Thymus (tissue), 11 donors: ENCODE results near the gene DTNA. TPM values are rescaled to one million over a fixed set of nuclear protein-coding genes. Genes with fewer than 3 reads are reported as not detected.

Source experiments
- DNase-seq, 9 donors: peaks; one replicate each; pipeline ENCODE4 v3.0.0-alpha.2; 2013; ENCODE audit warnings: low spot score in 9 of 9, low read depth in 6 of 9, missing footprints in 1 of 9
- H3K27ac ChIP-seq, 2 donors: one replicate each; pipeline ENCODE4 v1.5.1; 2013; ENCODE audit warnings: control low read depth in 1 of 2, low read depth in 1 of 2, low read length in 1 of 2, mild to moderate bottlenecking in 1 of 2, moderate library complexity in 1 of 2
- H3K27me3 ChIP-seq, 2 donors: one replicate each; pipeline ENCODE4 v1.5.1; 2013; ENCODE audit warnings: low read length in 1 of 2; ENCODE audit not compliant: control insufficient read depth in 2 of 2, insufficient read depth in 1 of 2
- H3K36me3 ChIP-seq, 2 donors: one replicate each; pipeline ENCODE4 v1.5.1; 2013; ENCODE audit warnings: low read length in 1 of 2, mild to moderate bottlenecking in 1 of 2, moderate library complexity in 1 of 2; ENCODE audit not compliant: control insufficient read depth in 2 of 2, insufficient read depth in 2 of 2
- H3K4me1 ChIP-seq, 2 donors: one replicate each; pipeline ENCODE4 v1.5.1; 2013; ENCODE audit warnings: low read length in 2 of 2; ENCODE audit not compliant: control insufficient read depth in 2 of 2, insufficient read depth in 2 of 2
- H3K4me3 ChIP-seq, 2 donors: one replicate each; pipeline ENCODE4 v1.5.1; 2013; ENCODE audit warnings: low read length in 2 of 2, control low read depth in 1 of 2, mild to moderate bottlenecking in 1 of 2
- H3K9me3 ChIP-seq, 2 donors: one replicate each; pipeline ENCODE4 v1.5.1; 2013; ENCODE audit warnings: low read length in 1 of 2, mild to moderate bottlenecking in 1 of 2; ENCODE audit not compliant: control insufficient read depth in 2 of 2, insufficient read depth in 1 of 2
- whole genome bisulfite sequencing: extraction: QIAGEN DNeasy Blood & Tissue Kit; methylation state at CpG from one replicate; pipeline ENCODE4 v1.1.7; 2013; 5-methylcytosine and 5-hydroxymethylcytosine counted together
- polyA plus RNA-seq: library from polyadenylated mRNA; stranded (reverse); fragments of 200-250 nt; gene quantifications from one replicate; pipeline ENCODE4 v1.2.3, GENCODE V29; 2013
- total RNA-seq: library from RNA; stranded (reverse); fragments of 120-200 nt; gene quantifications from one replicate; pipeline ENCODE4 v1.2.4, GENCODE V29; 2013
- donor health status: healthy.

DTNA gene
- total and polyA plus RNA-seq, 2 donors = 1.7 to 2.9 TPM

- Histone ChIP-seq H3K9me3 (peaks cover 0 to 2% of the 10 kb centered on the region in 2 donors), H3K36me3 (no peaks in the 10 kb centered on the region), H3K27ac (no peak overlapping the region), H3K4me3 (no peak overlapping the region), H3K27me3 (no peaks in the 10 kb centered on the region), H3K4me1 (peaks cover 2 to 7% of the 10 kb centered on the region in 2 donors)
- WGBS = 95% methylated on average over 3 of the region's 3 CpGs
- peak in 1 of 9 donors; percentile 23 for DNase-seq
These were observed 154.9 kb downstream of the DTNA start for GRCh38 chr18:34864836-34865497.

DNA sequence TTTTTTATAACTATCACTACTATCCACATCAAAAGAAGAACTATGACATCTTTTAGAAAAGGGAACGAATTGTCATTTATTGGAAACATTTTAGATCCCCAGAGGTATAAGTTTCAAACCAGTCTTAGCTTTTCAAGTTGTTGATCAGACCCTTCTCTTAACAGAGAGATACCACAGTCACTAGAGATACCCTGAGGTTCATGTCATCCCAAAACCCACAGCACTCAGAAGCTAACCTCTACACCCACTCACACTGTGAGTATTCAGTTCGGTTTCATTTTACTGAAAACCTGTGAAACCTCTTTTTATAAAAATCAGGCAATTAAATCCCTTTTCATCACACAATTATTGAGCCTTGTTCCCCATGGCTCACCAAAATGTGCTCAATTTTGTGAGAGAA, 156.2 kb downstream of the DTNA start:
- 78% methylated on average over 2 of the region's 2 CpGs for WGBS
- Histone ChIP-seq H3K4me1 (peaks cover under 1 to 2% of the 10 kb centered on the region in 2 donors), H3K27me3 (no peaks in the 10 kb centered on the region), H3K9me3 (no peaks in the 10 kb centered on the region), H3K27ac (no peak overlapping the region), H3K36me3 (no peaks in the 10 kb centered on the region), H3K4me3 (no peak overlapping the region)
- DNase-seq = peak in 1 of 9 donors; percentile 20

DNA sequence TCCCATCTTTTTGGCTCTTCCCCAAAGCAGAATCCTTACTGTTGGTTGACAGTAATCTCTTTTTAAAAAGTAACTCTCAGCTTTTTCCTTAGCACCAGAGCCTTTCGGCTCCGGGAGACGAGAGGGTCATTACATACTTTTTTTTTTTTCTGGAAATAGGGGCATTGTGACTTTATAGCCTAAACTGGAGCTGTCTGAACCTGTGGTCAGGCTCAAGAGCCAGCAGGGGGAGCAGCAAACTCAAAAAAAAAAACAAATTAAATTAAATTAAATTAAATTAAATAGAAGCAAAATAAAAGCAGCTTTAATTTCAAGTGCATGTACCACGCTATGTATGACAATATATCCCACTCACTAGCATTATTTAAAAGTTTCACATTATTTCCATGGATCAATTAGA, 156.6 kb downstream of the DTNA start:
- H3K27me3 ChIP-seq = no peaks in the 10 kb centered on the region
- DNase-seq = no peak
- H3K4me3 ChIP-seq = no peak overlapping the region
- H3K4me1 ChIP-seq = peaks cover 0 to 2% of the 10 kb centered on the region in 2 donors
- WGBS = 92% methylated on average over 4 of the region's 4 CpGs
- no peaks in the 10 kb centered on the region for H3K9me3 ChIP-seq
- H3K36me3 ChIP-seq = no peaks in the 10 kb centered on the region
- H3K27ac ChIP-seq = no peak overlapping the region

DNA sequence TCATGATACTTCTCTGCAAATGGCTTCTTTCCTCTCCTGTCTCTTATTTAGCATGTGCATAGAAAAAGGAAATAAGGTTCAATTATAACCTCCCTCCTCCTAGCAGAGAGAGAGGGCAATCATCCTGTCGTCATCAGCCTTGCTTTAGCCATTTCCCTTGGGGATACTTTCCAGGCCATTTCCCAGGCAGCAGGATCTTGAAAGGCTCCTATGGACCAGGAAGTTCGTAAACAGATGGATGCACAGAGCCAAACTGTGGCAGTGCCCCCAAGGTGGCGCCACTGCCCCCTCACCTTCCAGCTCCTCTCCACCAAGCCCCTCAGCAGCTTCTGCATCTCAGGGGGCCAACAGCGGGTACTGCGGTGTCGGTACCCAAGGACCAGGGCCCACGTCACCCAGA, 157.4 kb downstream of the DTNA start:
- Histone ChIP-seq H3K27me3 (no peaks in the 10 kb centered on the region), H3K36me3 (no peaks in the 10 kb centered on the region), H3K27ac (no peak overlapping the region), H3K4me3 (no peak overlapping the region), H3K9me3 (no peaks in the 10 kb centered on the region), H3K4me1 (peaks cover 0 to 2% of the 10 kb centered on the region in 2 donors)
- WGBS = 92% methylated on average over 7 of the region's 7 CpGs
- DNase-seq = peak in 4 of 9 donors; percentile 4 to 31 (median 14)

DNA sequence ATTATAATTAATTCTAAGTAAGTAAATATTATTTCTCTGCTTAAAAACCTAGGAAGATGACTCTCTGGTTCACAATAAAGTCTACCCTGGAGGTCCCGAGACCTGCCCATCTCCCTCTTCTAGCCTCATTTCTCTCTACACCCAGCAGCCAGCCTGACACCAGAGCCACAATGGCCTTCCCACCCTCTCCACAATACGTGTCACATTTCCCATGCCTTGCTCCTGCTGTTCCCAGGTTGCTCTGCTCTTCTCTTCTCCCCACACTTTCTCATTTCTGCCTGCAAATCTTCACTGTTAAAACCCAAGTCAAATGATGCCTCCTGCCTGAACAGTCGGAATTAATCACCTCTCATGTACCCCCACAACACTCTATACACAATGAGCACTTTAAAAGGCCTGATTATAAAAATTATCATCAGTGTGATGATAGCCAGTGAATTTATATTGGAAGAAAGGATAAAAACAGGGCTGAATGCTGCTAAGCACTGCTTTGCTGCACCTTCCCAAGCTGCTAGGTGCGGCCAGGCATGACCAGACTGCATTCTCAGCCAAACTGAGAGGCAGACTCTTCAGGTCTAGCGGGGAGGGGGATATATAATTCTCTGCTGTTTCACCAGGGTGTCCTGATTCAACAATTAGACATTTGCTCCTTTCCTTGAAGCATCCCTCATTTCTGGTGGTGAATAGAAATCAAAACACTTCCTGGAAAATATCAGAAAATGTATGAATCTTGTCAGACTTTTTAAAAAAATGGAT, 160.6 kb downstream of the DTNA start:
- Histone ChIP-seq H3K27me3 (no peaks in the 10 kb centered on the region), H3K9me3 (no peaks in the 10 kb centered on the region), H3K4me1 (peaks cover 0 to 2% of the 10 kb centered on the region in 2 donors), H3K36me3 (no peaks in the 10 kb centered on the region), H3K4me3 (no peak overlapping the region), H3K27ac (no peak overlapping the region)
- WGBS = 96% methylated on average over 5 of the region's 5 CpGs
- no peak for DNase-seq

DNA sequence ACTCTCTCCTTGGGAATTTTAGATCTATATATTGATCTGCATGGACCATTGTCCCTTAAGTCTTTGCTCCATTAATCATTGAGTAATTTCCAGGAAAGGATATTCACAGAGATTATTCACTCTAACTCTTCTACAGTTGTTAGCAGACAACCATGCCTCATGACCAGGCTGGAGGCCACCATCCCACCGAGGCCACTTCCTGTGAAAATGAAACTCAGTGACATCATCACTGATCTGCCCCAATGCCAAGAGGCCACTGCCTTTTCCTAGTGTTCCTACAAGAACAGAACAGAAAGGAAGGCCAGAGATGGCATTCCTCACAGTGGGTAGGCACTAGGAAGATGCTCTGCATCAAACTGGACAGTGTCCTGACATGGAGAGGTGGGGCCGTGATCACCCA, 161.3 kb downstream of the DTNA start:
- Histone ChIP-seq H3K36me3 (no peaks in the 10 kb centered on the region), H3K9me3 (no peaks in the 10 kb centered on the region), H3K27me3 (no peaks in the 10 kb centered on the region), H3K27ac (no peak overlapping the region), H3K4me3 (no peak overlapping the region), H3K4me1 (peaks cover 0 to 2% of the 10 kb centered on the region in 2 donors)
- DNase-seq = no peak
- 71% methylated on average over 2 of the region's 2 CpGs for WGBS

DNA sequence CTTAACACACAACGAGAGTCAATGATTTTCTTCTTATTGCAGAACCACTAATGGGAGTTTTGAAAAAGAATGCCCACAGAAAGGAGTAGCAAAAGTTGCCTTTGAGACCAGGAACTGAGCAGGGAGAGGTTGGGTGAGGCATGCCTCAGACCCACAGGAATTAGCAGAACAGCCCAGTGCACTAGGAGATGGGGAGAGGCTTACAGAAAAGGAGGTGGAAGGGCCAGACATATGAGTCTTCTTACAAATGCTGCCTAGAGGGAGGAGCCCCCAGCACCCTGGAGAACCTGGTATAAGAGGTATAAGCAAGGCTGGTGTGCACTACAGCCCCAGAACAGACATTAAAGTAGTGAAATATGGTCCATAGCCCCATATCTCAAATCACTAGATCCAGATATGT, 162.0 kb downstream of the DTNA start:
- H3K9me3 ChIP-seq = no peaks in the 10 kb centered on the region
- H3K27ac ChIP-seq = no peak overlapping the region
- no peak overlapping the region for H3K4me3 ChIP-seq
- no peaks in the 10 kb centered on the region for H3K36me3 ChIP-seq
- no peaks in the 10 kb centered on the region for H3K27me3 ChIP-seq
- no peak for DNase-seq
- 99% methylated on average over 1 of the region's 1 CpG for WGBS
- H3K4me1 ChIP-seq = peaks cover 0 to 2% of the 10 kb centered on the region in 2 donors

DNA sequence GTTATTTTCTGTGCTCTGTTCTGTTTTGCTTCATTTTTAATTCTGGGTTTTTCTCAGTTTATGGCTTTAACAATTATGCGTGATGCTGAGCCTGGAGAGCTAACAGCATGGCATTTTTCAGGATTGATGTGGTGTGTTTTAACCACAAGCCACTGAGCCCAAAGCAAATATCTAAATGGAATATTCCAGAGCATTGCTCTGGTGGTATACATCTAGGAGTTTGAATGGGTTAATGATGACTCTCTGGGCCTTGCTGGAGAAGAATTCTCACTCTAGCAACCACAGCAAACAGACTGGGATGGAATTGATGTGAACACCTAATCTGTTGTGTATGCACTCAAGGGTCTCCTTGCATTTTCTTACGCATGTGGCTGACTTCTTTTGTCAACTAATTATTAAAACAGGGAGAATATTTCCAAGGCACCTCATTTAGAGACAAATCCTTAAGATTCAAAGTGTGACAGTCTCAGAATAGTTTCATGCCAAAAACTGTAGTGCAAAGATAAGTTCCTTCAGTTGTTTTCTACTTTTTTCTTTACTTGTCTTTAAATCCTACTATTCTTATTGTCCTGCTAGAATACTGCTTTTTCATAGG, 164.0 kb downstream of the DTNA start:
- Histone ChIP-seq H3K4me1 (peaks cover 0 to 2% of the 10 kb centered on the region in 2 donors), H3K36me3 (no peaks in the 10 kb centered on the region), H3K27me3 (no peaks in the 10 kb centered on the region), H3K4me3 (no peak overlapping the region), H3K27ac (no peak overlapping the region), H3K9me3 (no peaks in the 10 kb centered on the region)
- 63% methylated on average over 2 of the region's 2 CpGs for WGBS
- no peak for DNase-seq

DNA sequence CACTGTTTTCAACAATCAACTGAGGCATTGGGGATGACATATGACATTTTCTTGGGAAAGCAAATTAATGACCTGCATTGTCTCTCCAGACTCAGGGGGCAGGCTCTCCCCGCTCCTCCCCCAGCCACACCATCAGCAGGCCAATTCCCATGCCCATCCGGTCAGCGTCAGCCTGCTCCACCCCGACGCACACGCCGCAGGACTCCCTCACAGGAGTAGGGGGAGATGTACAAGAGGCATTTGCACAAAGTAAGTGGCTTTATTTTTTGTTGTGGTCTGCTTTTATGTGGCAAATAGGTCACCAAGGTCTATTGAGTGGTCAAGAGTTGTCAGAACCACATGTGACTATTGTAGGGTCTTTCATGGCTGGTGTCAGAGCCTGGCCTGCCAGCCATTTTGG, 165.1 kb downstream of the DTNA start:
- 98% methylated on average over 7 of the region's 7 CpGs for WGBS
- Histone ChIP-seq H3K4me3 (no peak overlapping the region), H3K4me1 (peaks cover 0 to 2% of the 10 kb centered on the region in 2 donors), H3K9me3 (no peaks in the 10 kb centered on the region), H3K36me3 (no peaks in the 10 kb centered on the region), H3K27ac (no peak overlapping the region), H3K27me3 (no peaks in the 10 kb centered on the region)
- no peak for DNase-seq
